HepG2 (cell line): ENCODE results near the gene TTLL10. TPM values are rescaled to one million over a fixed set of nuclear protein-coding genes. Genes with fewer than 3 reads are reported as not detected.
A peak's percentile ranks its signal among the peaks of the same experiment; 100 is the strongest.

Source experiments
- ATAC-seq: fragments of 200-7000 bp; cut with Tn5 transposase; 3 replicates; pipeline ENCODE4 v1.9.1; 2020; ENCODE audit warnings: mild to moderate bottlenecking, moderate library complexity
- BruUV-seq: library from RNA; stranded (reverse); fragments of 400-500 nt; replicated peaks from 2 replicates; lab custom pipeline; 2021; lab: Mats Ljungman, UMichigan
- CTCF ChIA-PET: fragments of 300-600 bp; formaldehyde crosslinking; extraction: SDS; loops from one replicate; lab custom pipeline; 2021; ENCODE audit warnings: low total read pairs, inconsistent platforms, low intra/inter-chr PET ratio; lab: Yijun Ruan, JAX
- POLR2A ChIA-PET: fragments of 350-600 bp; sonication (Branson Sonifier 250); formaldehyde crosslinking; loops from one replicate; lab custom pipeline; 2020; ENCODE audit warnings: antibody characterized with exemption, inconsistent platforms; lab: Yijun Ruan, JAX
- DNase-seq: peaks from one replicate; pipeline ENCODE4 v3.0.0-alpha.2; 2015; ENCODE audit warnings: low spot score
- FAIRE-seq: peaks from 3 replicates; lab custom pipeline; 2011; peaks lifted over from hg19 to GRCh38; lab: Jason Lieb, UNC
- H2AFZ ChIP-seq: one replicate; pipeline ENCODE4 v1.6.1; 2011; ENCODE audit warnings: low read length, inconsistent platforms
- H3K27ac ChIP-seq: fragments of 300-600 bp; 3 replicates; pipeline ENCODE4 v1.8.0; 2011; ENCODE audit warnings: mixed run types, mild to moderate bottlenecking, mixed read lengths, low read length, inconsistent platforms; ENCODE audit not compliant: insufficient read depth; ENCODE audit errors: extremely low read length
- H3K27me3 ChIP-seq, 2 experiments: fragments of 200-600 bp in 1 of 2; 2 replicates in 1 of 2; 3 replicates in 1 of 2; pipeline versions ENCODE4 v1.6.0 to v1.8.0; 2011; ENCODE audit warnings: low read length in 2 of 2, mild to moderate bottlenecking in 2 of 2, moderate library complexity in 2 of 2, inconsistent platforms in 1 of 2; ENCODE audit not compliant: insufficient read depth in 2 of 2, control insufficient read depth in 1 of 2
- H3K36me3 ChIP-seq, 2 experiments: fragments of 200-600 bp in 1 of 2; replicated peaks in 1 of 2; 2 replicates in 1 of 2; 3 replicates in 1 of 2; pipeline versions ENCODE4 v1.5.1 to v1.8.0; 2011; ENCODE audit warnings: low read length in 2 of 2, inconsistent platforms in 1 of 2; ENCODE audit not compliant: insufficient read depth in 2 of 2, control insufficient read depth in 1 of 2
- H3K4me1 ChIP-seq: 2 replicates; pipeline ENCODE4 v1.5.1; 2012; ENCODE audit warnings: low read length, inconsistent platforms; ENCODE audit not compliant: insufficient read depth
- H3K4me2 ChIP-seq: 2 replicates; pipeline ENCODE4 v1.6.0; 2011; ENCODE audit warnings: low read depth, low read length, inconsistent platforms
- H3K4me3 ChIP-seq, 3 experiments: fragments of 200-600 bp in 1 of 3; sonication (generic), shearing (Covaris generic) in 1 of 3; replicated peaks in 1 of 3; 2 replicates each; pipeline ENCODE4 v1.5.1; 2011 to 2016; ENCODE audit warnings: low read length in 3 of 3, inconsistent platforms in 2 of 3, low read depth in 2 of 3, mild to moderate bottlenecking in 2 of 3, control low read depth in 1 of 3, mixed read lengths in 1 of 3; ENCODE audit not compliant: insufficient read depth in 1 of 3
- H3K79me2 ChIP-seq: one replicate; pipeline ENCODE4 v1.6.1; 2011; ENCODE audit warnings: low read length, inconsistent platforms; ENCODE audit not compliant: insufficient read depth
- H3K9ac ChIP-seq: 2 replicates; pipeline ENCODE4 v1.6.0; 2011; ENCODE audit warnings: mild to moderate bottlenecking, low read depth, low read length, inconsistent platforms; ENCODE audit not compliant: insufficient read depth
- H3K9me3 ChIP-seq: 2 replicates; pipeline ENCODE4 v1.5.1; 2012; ENCODE audit warnings: mild to moderate bottlenecking, low read length
- H4K20me1 ChIP-seq: 2 replicates; pipeline ENCODE4 v1.6.0; 2011; ENCODE audit warnings: inconsistent platforms, mild to moderate bottlenecking, low read length, moderate library complexity; ENCODE audit not compliant: insufficient read depth
- AGO2 ChIP-seq: fragments of 200-400 bp; formaldehyde crosslinking; optimal IDR thresholded peaks from 2 replicates; pipeline ENCODE3; 2017; ENCODE audit warnings: mild to moderate bottlenecking, low read depth, low read length, moderate library complexity
- HMGA1 ChIP-seq: sonication (generic); formaldehyde crosslinking; conservative IDR thresholded peaks from 2 replicates; pipeline ENCODE4 v1.4.0; 2020; ENCODE audit warnings: missing genetic modification reagents
- KDM5A ChIP-seq: fragments of 200-600 bp; sonication (generic); IDR thresholded peaks from 2 replicates; pipeline ENCODE4 v1.7.0; 2018; ENCODE audit warnings: antibody characterized with exemption, mild to moderate bottlenecking, low read length, borderline replicate concordance
- KDM5B ChIP-seq: sonication (generic); formaldehyde crosslinking; IDR thresholded peaks from 2 replicates; pipeline ENCODE4 v1.4.0; 2020; ENCODE audit warnings: missing genetic modification reagents, mild to moderate bottlenecking, borderline replicate concordance
- PCBP1 ChIP-seq: fragments of 200-400 bp; formaldehyde crosslinking; IDR thresholded peaks from 2 replicates; pipeline ENCODE4 v1.6.1; 2017; ENCODE audit warnings: mild to moderate bottlenecking, low read depth, low read length, borderline replicate concordance
- PRPF4 ChIP-seq: fragments of 200-400 bp; formaldehyde crosslinking; IDR thresholded peaks from 2 replicates; pipeline ENCODE4 v1.6.1; 2016; ENCODE audit warnings: low read length, low read depth; ENCODE audit not compliant: poor library complexity, severe bottlenecking
- RBFOX2 ChIP-seq: fragments of 200-400 bp; formaldehyde crosslinking; IDR thresholded peaks from 2 replicates; pipeline ENCODE4 v1.6.1; 2017; ENCODE audit warnings: low read depth, mild to moderate bottlenecking, low read length
- SMYD3 ChIP-seq: sonication (generic); formaldehyde crosslinking; IDR thresholded peaks from 2 replicates; pipeline ENCODE4 v1.8.1; 2023; ENCODE audit warnings: mild to moderate bottlenecking, missing genetic modification reagents
- SP5 ChIP-seq: IDR thresholded peaks from 2 replicates; pipeline ENCODE4 v1.6.1; 2016; ENCODE audit warnings: low read depth, borderline replicate concordance
- ZBTB8A ChIP-seq: sonication (generic); formaldehyde crosslinking; IDR thresholded peaks from 2 replicates; pipeline ENCODE4 v1.4.0; 2020; ENCODE audit warnings: mild to moderate bottlenecking, low read depth, missing genetic modification reagents, borderline replicate concordance
- ZC3H13 ChIP-seq: sonication (generic); formaldehyde crosslinking; IDR thresholded peaks from 2 replicates; pipeline ENCODE4 v1.8.1; 2023; ENCODE audit warnings: mild to moderate bottlenecking, missing genetic modification reagents, moderate library complexity
- ZFP91 ChIP-seq: sonication (generic); formaldehyde crosslinking; IDR thresholded peaks from 2 replicates; pipeline ENCODE4 v1.9.0; 2022; ENCODE audit warnings: missing genetic modification reagents, mild to moderate bottlenecking, borderline replicate concordance
- ZNF501 ChIP-seq: sonication (generic); formaldehyde crosslinking; IDR thresholded peaks from 2 replicates; pipeline ENCODE4 v1.5.1; 2020; ENCODE audit warnings: mild to moderate bottlenecking, moderate library complexity, missing genetic modification reagents
- ZNF589 ChIP-seq: sonication (generic); formaldehyde crosslinking; conservative IDR thresholded peaks from 2 replicates; pipeline ENCODE4 v1.8.0; 2022; ENCODE audit warnings: mild to moderate bottlenecking, moderate library complexity, missing genetic modification reagents
- ZNF792 ChIP-seq: IDR thresholded peaks from 2 replicates; pipeline ENCODE4 v1.6.1; 2016
- WGBS: methylation state at CpG from one replicate; pipeline ENCODE4 v1.1.6; 2017; ENCODE audit warnings: low lambda C conversion rate; 5-methylcytosine and 5-hydroxymethylcytosine counted together
- in situ Hi-C: cut with HindIII; loops from 2 replicates; pipeline ENCODE4 v1.10.0; 2017; ENCODE audit warnings: low pct_unique_long_range_greater_than_20kb; ENCODE audit not compliant: extremely low pct_ligation_motif_present
- intact Hi-C: fragments of 100-400 bp; cut with micrococcal nuclease; formaldehyde crosslinking; loops from one replicate; pipeline ENCODE4 v1.10.0; 2022; ENCODE audit not compliant: unreplicated experiment
- polyA plus RNA-seq, 8 experiments: library from polyadenylated mRNA; depleted of rRNA in 3 of 8; stranded (reverse) in 7 of 8; unstranded in 1 of 8; fragments of >200 nt; fragmentation: Illumina TruSeq in 4 of 8; extraction: Trizol in 4 of 8; gene quantifications; 2 replicates each; pipeline versions ENCODE4 v1.2.1 to v1.2.3, GENCODE V29; 2011 to 2016; ENCODE audit warnings: low read depth in 4 of 8, missing spikeins in 1 of 8, mixed read lengths in 1 of 8; ENCODE audit not compliant: insufficient read depth in 1 of 8
- total RNA-seq, 5 experiments: library from RNA; depleted of rRNA; stranded (reverse); fragments of >200 nt; fragmentation: Illumina TruSeq; extraction: Trizol; gene quantifications; 2 replicates each; pipeline ENCODE4 v1.2.3, GENCODE V29; 2016; ENCODE audit warnings: low read depth in 1 of 5

The TTLL10 gene
- total and polyA plus RNA-seq, 2 of the 13 experiments (the other 11 are each of a cell fraction or from before 2014, with no cell fraction given) = not detected

DNA sequence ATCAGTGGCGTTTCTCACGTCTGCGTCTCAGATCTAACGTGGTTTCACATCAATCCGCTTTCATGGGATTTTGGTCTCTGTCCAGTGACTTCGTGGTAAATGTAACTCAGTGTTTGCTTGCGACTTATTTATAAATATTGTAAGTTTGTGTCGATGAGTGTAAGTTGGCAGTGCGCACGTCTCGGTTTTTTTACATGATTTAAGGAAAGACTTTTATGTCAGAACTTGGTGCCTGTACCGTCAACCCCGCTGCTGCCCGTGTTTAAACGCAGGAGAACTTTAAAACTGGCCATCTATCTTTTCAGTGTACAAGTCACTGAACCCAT lies 59.9 kb downstream of the TTLL10 start:
- H3K36me3 ChIP-seq = peaks cover 4 to 6% of the 10 kb centered on the region in 2 experiments; a peak in 4 of 5 replicates
- DNase-seq (no peak), ATAC-seq (no peak), FAIRE-seq (no peak)
- H3K4me1 ChIP-seq = peaks cover 77% of the 10 kb centered on the region
- H3K4me2 ChIP-seq = peak overlapping the region; percentile 76
- H3K9ac ChIP-seq = peak overlapping the region; percentile 8; the same call in 1 of the 2 replicates
- H3K27me3 ChIP-seq = no peaks in the 10 kb centered on the region; a peak in 2 of 5 replicates
- TF ChIP-seq PRPF4 (peak; percentile 65), HMGA1 (no peak)
- H2AFZ ChIP-seq = no peak overlapping the region
- CTCF ChIA-PET = no interaction called here
- in situ Hi-C loops = no loop called here
- H3K4me3 ChIP-seq = peak overlapping the region in 1 of 3 experiments; percentile 56; a peak in 1 of 6 replicates
- no peaks in the 10 kb centered on the region for H4K20me1 ChIP-seq
- POLR2A ChIA-PET = no interaction called here
- 95% methylated on average over 15 of the region's 15 CpGs for WGBS
- no peak overlapping the region for H3K27ac ChIP-seq
- peaks cover 31% of the 10 kb centered on the region for H3K79me2 ChIP-seq
- no TSS peak for BruUV-seq
- intact Hi-C loops = loop anchor here (5.0 to 10.0 kb wide), 3 partner anchors 59 to 229 kb away; partner anchors contain the start of genes HES4 and TTLL10
- no peaks in the 10 kb centered on the region for H3K9me3 ChIP-seq

- H3K9ac ChIP-seq = no peak overlapping the region
- 89% methylated on average over 22 of the region's 28 CpGs for WGBS
- H3K27me3 ChIP-seq = no peaks in the 10 kb centered on the region; a peak in 2 of 5 replicates
- ChIA-PET CTCF (no interaction called here), POLR2A (no interaction called here)
- ATAC-seq (no peak), DNase-seq (no peak), FAIRE-seq (no peak)
- H3K79me2 ChIP-seq = peaks cover 26% of the 10 kb centered on the region
- peaks cover 84% of the 10 kb centered on the region for H3K4me1 ChIP-seq
- H3K4me3 ChIP-seq = no peak overlapping the region
- H3K27ac ChIP-seq = no peak overlapping the region
- intact Hi-C loops = loop anchor here (5.0 to 10.0 kb wide), 3 partner anchors 59 to 229 kb away; partner anchors contain the start of genes HES4 and TTLL10
- H3K9me3 ChIP-seq = no peaks in the 10 kb centered on the region
- 0 out of 2 replicates have a peak, but pooled peaks have one; percentile 4 for TF ChIP-seq ZFP91
- TF ChIP-seq ZNF589 (CRISPR knock-in tag) = 0 out of 2 replicates have a peak, but pooled peaks have one; percentile 25
- TF ChIP-seq PCBP1 = no peak
- TF ChIP-seq KDM5A = no peak
- TF ChIP-seq ZBTB8A = no peak
- peak; percentile 86 for TF ChIP-seq AGO2
- TF ChIP-seq SMYD3 (CRISPR knock-in tag) = no peak
- peak; percentile 82; the same call in 1 of the 2 replicates for TF ChIP-seq ZC3H13 (CRISPR knock-in tag)
- no peak for TF ChIP-seq HMGA1
- peak; percentile 47 for TF ChIP-seq RBFOX2
- TF ChIP-seq ZNF792 (CRISPR knock-in tag) = no peak
- TF ChIP-seq KDM5B (CRISPR knock-in tag) = no peak
- TF ChIP-seq SP5 (CRISPR knock-in tag) = no peak
- 0 out of 2 replicates have a peak, but pooled peaks have one; percentile 7 for TF ChIP-seq ZNF501 (CRISPR knock-in tag)
- no peak overlapping the region; the same call in 1 of the 2 replicates for H3K4me2 ChIP-seq
- in situ Hi-C loops = no loop called here
- no peaks in the 10 kb centered on the region; a peak in 1 of 5 replicates for H3K36me3 ChIP-seq
- BruUV-seq = no TSS peak
- H4K20me1 ChIP-seq = no peaks in the 10 kb centered on the region
- no peak overlapping the region for H2AFZ ChIP-seq
These were observed 60.6 kb downstream of the TTLL10 start for GRCh38 chr1:1234180-1234808.
